NCI-H526 treated with DMSO at 0.1 percent for 48 hours (cell line): Measurements from ENCODE around the gene SLC38A8.

Experiments used
- DNase-seq: peaks from one replicate; lab custom pipeline; 2025; lab: John Stamatoyannopoulos, UW

SLC38A8 gene

GRCh38 chr16:83969771-83970429, 72.7 kb downstream of the SLC38A8 start:
- DNase-seq = no peak

- no peak for DNase-seq
Observed at GRCh38 chr16:83968891-83969649, 73.5 kb downstream of the SLC38A8 start.

GRCh38 chr16:83968306-83968851, 74.2 kb downstream of the SLC38A8 start:
- DNase-seq = no peak

GRCh38 chr16:83967838-83968305, 74.7 kb downstream of the SLC38A8 start, which contains the start of gene NECAB2:
Gene NECAB2, plus strand, starts transcription at chr16:83968244. Its CDS starts 405 bp downstream, at chr16:83968649.
- no peak for DNase-seq

DNA sequence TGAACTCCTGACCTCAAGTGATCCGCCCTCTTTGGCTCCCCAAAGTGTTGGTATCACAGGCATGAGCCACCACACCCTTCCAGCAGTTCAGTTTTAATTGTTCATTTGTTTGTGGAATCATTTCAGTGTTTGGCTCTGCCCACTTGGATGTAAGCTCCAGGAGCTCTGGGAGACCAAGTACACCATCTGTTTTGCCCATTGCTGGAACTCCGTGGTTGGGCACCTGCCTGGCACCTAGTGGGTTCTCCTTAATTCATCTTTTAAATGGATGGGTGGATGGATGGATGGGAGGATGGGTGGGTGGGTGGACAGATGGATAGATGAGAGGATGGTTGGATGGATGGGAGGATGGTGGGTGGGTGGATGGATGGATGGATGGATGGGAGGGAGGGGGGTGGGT, 75.5 kb downstream of the SLC38A8 start:
- no peak for DNase-seq

DNA sequence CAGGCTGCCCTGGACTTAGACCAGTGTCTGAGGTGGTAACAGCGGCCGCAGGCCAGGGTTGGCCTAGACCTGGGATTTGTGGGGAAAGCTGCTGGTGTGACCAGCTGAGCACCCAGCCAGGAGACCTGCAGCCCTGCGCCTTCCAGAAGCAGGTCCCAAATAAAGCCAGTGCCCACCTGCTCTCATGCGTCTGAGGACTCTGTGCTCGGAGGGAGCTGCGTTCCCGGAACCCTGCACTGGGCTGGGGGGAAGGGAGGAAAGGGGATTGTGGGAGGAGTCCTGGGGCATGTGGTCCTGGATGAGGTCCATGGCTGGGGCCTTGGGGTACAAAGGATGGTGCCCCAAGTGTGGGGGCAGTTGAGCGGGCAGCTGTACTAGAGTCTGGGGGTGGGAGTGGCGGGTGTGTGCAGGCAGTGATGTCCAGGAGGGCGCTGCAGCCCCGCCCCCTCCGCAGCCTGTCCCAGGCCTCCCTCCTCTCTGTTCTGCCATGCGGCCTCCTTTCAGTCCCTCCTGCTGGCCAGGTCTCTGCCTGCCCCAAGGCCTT, 76.4 kb downstream of the SLC38A8 start:
- DNase-seq = no peak

DNA sequence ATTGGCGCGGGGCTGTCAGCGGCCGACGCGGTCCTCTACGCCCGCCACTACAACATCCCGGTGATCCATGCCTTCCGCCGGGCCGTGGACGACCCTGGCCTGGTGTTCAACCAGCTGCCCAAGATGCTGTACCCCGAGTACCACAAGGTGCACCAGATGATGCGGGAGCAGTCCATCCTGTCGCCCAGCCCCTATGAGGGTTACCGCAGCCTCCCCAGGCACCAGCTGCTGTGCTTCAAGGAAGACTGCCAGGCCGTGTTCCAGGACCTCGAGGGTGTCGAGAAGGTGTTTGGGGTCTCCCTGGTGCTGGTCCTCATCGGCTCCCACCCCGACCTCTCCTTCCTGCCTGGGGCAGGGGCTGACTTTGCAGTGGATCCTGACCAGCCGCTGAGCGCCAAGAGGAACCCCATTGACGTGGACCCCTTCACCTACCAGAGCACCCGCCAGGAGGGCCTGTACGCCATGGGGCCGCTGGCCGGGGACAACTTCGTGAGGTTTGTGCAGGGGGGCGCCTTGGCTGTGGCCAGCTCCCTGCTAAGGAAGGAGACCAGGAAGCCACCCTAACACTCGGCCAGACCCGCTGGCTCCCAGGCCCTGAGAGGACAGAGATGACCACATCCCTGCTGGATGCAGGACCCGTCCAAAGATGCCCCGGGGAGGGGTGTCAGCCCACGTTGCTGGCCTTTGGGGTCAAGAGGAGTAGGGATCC, 77.0 kb downstream of the SLC38A8 start:
- no peak for DNase-seq

- DNase-seq = no peak
Observed at GRCh38 chr16:83964684-83965443, 77.7 kb downstream of the SLC38A8 start.

DNA sequence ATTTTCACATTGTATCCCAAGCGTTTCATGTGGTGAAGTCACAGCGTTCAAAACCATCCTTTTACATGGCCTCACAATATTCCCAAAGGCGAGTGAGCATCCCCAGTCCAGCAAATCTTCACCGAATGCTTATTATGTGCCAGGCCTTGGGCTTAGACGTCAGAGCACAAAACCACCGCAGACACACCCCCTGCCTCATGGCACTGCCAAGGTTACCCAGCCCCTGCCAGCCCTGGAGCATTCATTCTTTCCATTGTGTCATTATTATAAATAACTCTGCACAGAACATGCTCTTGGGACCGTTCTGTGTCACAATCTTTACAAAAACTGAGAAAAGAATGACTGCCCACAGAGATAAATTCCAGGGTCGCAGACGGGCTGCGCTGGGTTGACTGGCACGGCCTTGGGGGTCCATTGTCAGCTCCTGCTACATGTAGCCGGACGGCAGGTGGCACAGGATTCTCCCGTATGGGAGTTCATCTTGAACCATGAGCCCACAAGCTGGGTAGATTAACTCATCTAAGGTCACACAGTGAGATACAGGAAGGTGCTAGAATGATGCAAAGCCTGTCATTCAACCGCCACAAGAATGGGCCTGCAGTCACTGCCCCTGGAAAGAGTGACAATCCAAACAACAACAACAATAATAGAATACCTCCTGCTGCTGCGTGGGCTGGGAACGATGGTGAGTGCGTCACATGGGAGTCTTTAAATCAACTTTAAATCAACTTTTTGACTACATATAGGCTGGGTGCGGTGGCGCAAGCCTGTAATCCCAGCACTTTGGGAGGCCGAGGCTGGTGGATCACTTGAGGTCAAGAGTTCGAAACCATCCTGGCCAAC, 79.1 kb downstream of the SLC38A8 start:
- DNase-seq = no peak

DNA sequence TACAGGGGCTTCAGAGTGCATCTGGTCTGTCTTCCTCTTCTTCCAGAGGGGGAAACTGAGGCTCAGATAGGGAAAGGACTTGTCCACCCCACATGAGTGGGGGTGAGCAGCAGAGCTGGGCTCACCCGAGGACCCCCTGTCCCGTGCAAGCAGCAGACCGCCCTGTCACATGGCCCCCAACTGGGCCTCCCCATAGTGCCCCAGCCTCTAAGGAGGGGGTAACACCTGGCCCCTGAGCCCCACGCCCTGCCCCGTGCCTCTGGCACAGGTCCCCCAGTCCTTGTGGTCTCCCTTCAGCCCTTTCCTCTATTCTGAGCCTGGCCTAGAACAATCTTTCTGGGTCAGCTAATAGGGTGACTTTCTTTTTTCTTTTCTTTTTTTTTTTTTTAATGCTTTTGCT, 81.0 kb downstream of the SLC38A8 start:
- DNase-seq = no peak

- no peak for DNase-seq
Observed at GRCh38 chr16:83960521-83961249, 81.9 kb downstream of the SLC38A8 start.
